DND-41 (cell line): Measurements from ENCODE around the gene GAPDH.

Source experiments
- CTCF ChIP-seq: IDR thresholded peaks from 2 replicates; pipeline ENCODE4 v1.5.1; 2012; ENCODE audit warnings: borderline replicate concordance, low read length, moderate library complexity, mild to moderate bottlenecking; ENCODE audit not compliant: poor library complexity, severe bottlenecking; ENCODE audit errors: extremely low read depth
- EZH2 ChIP-seq: IDR thresholded peaks from 3 replicates; pipeline ENCODE4 v1.6.1; 2012; ENCODE audit warnings: borderline replicate concordance, low read depth, mild to moderate bottlenecking, moderate library complexity, low read length, inconsistent platforms; ENCODE audit not compliant: severe bottlenecking

DNA sequence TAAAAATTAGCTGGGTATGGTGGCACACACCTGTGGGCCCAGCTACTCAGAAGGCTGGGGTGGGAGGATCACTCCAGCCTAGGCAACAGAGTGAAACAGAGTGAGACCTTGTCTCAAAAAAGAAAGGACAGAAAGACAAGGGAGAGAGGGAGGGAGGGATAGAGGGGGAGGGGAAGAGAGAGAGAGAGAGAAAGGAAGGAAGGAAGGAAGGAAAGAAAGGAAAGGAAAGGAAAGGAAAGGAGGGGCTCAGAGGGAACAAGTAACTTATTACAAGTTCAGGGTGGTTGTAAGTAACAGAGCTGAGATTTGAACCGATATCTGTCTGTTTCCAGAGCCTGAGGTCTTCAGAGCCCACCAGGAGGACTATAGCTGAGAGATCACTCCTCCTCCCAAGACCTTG is 13.2 kb downstream of the GAPDH start:
- TF ChIP-seq CTCF, result no peak
- no peak for TF ChIP-seq EZH2
